Activated CD4-positive, alpha-beta T cell treated with anti-CD3 and anti-CD28 coated beads, Interleukin-2, amount 50 U/mL, for 24 hours (primary cell): Measurements from ENCODE around the gene ITPR2.

Source experiments
- DNase-seq, 2 donors: peaks; one replicate each; pipeline ENCODE4 v3.0.0-alpha.2; 2020; ENCODE audit warnings: low read depth in 1 of 2, low spot score in 1 of 2

ITPR2 gene

DNA sequence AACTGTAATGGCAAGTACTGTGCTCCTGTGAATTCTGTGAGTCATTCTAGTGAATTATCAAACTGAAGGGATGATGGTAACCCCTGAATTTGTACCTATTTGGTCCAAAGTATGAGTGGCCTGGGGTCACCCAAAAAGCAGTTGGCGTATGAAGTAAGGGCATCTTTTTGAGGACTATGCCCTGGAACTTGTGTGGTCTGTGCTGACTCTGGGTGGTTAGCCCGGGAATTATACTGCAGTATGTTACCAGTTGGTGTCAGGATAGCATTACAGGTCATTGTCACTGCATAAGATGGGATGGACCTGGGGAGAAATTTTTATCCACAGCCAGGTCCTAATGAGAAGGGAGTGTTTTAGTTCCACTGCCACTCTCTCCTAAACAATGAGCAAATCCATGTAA is 462.9 kb downstream of the ITPR2 start:
- no peak for DNase-seq

DNA sequence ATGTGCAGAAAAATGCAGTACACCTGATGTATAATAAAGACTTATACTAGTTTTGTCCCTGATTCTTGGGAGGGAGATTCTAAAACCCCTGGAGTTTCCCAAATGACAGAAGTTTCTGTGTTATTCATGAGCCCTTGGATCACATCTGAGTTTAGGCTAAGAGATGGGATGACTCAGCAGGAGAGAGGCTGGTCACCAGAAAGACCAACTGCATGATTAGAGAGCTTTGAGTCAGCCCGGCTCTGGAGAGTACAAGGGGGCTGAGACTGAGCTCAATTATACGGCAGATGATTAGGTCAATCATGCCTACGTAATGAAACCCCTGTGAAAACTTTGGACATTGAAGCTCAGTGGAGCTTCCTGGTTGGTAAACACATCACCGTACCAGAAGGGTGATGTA is 463.4 kb downstream of the ITPR2 start:
- DNase-seq: no peak

DNA sequence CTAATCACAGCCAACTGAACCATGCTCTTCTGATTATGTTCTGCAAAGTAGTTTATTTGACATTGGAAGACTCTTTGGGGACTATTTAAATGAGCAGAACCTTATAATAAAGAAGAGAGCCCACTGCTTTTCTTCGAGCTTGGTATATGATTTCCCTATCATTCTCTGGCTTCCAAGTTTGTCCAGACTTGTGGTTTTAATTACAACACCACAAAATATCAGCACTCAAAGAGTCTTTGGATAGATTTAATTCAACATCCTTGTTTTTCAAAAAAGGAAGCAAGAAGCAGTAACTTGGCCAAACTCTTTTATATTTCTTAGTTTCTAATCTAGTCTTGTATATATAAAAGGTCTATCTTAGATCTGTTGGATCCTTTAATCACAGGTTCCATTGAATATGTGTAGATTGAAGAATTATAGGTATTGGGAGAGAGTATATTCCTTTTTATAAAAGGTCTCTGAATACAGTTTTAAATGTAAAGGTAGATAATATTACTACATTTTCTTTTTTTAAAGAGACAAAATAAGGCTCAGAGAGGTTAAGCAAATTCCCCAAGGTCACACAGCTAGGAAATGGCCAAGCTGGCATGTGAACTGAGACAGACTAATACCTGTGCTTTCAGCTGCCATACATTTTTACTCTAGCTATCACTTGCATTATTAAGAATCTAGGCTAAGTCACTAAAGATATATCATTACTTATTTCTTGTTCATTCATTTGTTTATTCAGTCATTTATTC is 464.8 kb downstream of the ITPR2 start:
- no peak for DNase-seq

DNA sequence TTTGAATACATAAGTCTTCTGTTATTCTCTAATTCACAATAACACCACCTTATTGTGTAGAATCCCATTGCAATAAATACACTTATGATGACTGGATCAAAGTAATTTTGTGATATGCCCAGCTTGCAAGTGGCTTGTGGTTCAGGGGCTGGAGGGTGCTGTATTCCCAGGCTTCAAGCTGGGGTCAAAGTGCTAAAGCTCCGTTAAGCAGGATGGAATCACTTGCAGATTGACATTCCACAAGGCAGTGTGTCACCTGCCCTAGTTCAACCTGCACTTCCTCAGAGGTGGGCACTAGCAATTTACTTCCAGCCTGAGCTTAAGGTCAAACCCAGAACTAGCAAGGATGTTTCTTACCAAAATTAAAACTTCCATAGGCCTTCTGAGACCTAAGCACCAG is 471.0 kb downstream of the ITPR2 start:
- no peak for DNase-seq

DNA sequence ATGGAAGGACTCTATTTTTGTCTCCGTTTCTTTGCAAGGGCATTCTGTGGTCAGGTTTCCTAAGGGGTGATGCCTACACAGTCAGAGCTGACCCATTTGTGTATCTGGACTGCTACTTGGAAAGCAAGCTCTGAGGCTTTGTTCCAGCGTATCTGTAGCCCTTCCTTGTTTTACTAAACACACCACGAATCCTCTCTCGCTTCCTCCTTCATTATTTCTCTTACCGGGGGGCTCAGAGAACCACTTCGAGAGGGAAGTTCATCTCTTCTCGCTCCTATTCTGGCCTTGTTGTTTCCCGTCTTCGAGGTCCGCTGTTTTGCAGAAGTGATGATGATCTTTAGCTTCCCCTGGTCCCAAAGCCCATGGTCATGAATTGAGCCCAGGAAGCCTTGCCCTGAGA is 472.9 kb downstream of the ITPR2 start:
- DNase-seq: no peak

DNA sequence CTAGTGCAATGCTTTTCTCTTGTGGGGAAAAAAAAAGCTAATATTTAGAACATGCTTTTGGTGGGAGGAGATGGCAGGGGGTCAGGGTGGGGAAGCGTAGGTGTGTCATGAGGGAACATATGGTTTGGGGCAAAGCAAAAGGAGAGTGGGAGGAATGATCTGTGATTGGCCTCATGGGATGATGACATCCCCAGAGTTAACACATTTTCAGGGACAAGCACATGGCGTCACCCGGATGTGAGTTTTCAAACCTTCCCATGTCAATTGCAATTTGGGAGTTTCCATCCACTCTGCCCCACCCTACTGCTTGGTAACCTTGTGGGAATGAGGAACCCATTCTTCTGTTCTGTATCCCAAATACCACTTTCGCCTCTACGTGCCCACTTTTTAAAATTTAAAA is 473.4 kb downstream of the ITPR2 start:
- no peak for DNase-seq

DNA sequence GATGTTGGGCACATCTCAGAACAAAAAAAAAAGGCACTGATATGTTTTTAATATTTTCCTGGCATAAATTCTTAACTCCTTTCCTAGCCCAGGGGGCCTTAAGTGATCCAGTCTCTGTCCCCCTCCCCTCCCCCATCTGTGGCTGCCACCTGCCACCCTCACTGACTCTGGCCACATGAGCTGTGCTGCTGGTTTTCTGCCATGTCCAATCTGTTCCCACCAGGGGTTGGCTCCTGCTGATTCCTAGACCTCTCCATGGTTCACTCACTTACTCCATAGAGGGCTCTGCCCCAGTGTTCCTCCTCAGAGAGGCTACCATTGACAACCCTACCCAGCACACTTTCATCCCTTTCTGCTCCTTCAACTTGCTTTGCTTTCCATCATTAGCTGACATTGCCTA is 474.3 kb downstream of the ITPR2 start:
- DNase-seq: no peak

DNA sequence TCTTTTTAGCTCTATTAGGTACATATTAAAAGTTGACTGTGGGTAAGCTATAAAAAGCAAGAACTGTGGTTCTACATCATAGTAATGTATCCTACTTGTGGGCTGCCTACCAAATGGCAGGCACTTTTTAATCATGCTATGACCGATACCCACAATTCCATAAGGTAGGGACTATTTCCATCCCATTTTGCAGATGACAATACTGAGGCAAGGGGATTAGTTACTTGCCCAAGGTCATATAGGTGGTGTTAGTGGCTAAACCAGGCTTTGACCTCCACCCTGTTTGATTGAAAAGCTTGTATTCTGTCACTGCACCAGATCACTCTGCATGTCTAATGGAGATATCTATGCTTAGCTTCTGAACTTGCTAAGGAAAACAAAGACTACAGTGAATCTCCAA is 485.7 kb downstream of the ITPR2 start:
- no peak for DNase-seq

DNA sequence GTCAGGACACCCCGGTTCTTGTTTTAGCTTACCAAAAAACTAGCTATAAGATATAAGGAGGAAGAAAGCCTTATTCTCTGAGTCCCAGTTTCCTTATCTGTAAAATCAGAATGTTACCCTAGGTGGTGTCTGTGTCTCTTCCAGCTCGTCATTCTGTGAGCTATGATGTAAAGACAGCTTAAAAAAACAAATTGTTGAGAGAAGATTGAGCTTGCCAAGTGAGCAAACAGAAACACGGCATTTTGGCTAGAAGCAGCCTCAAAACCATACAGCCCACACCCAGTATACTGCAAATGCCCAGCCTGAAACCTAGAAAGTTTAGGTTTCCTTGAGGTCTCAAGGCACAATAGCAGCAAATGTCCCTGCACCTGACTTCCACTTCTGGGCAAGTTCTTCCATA is 486.3 kb downstream of the ITPR2 start:
- DNase-seq: no peak

DNA sequence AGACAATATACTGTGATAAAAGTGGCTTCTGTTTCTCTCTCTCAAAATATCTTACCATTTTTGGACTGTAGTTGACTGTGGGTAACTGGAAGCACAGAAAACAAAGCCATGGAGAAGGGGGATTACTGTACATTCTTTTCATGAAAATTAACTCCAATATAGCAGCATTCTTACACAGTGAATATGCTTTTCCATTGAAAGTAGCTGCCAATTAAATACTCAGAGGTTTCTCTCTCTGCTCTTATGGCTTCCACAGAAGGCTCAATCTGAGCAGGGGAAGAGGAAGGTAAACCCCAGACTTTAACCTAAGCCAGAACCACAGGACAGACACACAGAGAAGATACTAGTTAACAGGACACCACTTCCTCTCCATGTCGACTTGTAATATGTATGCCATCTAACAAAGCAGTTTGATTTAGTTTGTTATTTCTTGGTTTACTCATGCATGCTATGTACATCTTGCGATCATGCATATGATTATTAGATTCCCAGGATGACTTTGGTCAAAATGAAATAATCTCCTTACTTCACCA is 487.5 kb downstream of the ITPR2 start:
- no peak for DNase-seq

DNA sequence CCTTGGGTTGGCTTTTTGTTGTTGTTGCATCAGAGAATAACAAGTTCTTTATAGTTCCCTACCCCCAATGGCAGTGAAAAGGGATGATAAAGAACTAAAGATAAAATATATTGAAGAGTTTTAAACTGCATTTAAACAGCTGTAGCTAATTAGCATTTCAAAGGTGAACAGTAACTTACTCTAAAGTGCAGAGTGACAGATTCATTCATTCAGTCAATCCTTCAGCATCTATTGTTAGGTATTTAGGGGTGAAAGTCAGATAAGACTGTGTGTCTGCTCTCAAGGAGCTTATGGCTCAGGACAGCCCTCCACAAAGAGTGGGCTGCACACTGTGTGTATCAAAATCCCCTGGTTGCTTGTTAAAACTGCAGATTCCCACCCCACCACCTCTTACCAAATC is 491.5 kb downstream of the ITPR2 start:
- no peak for DNase-seq

DNA sequence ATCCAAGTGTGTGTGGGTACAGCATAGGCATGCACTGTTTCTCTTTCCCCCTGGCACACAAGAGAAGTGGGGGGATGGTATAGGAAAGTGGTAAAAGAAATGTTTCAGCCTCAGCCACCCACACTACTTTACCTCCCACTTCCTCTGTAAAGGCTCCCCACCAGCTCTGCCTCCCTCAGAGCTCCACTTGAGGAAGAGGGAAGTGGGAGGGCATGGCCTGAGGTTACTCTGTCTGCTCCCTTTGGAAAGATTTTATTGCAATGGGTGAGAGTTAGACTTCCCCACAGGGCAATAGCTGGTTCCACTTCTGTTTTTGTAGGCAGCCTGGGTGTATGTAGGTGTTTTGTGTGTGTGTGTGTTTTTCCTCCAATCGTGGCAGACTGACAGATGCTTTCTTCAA is 492.3 kb downstream of the ITPR2 start:
- DNase-seq: no peak

DNA sequence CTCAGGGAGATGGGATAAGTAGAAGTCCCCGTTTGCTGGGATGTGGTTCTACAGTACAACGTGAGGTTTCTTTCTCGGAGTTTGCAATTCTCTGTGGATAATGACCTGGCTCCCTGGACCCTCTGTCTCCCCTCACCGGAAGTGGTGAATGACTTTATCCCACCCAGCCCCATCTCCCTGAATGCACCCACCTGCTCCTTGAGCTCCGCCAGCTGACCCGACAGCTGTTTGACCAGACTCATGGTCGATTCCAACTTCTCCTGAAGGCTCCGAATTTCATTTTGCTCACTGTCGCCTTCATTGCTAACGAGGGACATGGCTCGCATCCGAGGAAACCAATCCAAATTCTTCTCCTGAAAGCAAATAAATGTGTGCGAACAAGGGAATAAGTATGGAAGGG is 493.0 kb downstream of the ITPR2 start:
- no peak for DNase-seq

DNA sequence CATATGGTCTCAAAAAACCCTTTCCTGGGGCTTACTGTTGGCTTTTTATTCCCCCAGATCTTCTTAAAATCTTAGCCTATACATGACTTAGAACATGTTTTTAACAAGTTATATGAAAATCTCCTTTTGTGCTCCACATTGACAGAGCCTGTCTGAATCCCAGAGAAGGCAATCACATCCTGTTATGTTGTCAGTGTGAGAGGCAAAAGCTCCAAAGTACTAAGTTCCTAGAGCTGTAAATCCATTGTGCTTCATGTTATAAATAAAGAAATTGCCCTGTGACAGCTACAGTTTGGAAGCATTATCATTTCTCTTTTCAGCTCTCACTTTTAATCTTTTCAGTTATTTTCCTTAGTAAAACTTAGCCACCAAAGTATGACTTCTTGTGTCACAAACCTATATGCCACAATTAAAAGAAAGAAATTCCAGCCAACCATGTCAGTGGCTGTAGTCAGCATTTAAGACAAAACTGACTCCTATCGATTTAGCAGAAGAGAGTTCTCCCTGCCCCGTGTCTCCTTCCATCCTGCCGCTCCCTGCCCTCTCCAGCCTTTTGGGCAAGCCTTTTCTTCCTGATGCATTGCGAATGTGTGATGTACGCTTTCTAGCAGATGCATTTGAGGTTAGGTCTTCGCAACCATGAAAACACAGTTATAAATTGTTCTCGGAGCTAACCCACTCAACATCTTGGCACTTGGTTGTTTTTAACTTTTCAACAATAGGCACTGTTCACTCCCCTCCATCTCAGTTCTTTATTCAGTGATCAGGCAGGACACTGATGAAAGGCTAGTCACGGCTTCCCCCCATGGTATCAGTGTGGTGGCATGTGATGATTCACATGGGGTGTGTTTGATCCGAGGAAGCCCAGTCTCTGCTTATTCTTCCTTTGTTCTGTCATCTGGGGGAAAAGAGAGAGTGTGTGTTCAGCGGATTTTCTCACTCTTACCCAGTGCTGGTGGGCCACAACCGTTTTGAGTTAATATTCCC is 494.1 kb downstream of the ITPR2 start:
- DNase-seq: no peak

DNA sequence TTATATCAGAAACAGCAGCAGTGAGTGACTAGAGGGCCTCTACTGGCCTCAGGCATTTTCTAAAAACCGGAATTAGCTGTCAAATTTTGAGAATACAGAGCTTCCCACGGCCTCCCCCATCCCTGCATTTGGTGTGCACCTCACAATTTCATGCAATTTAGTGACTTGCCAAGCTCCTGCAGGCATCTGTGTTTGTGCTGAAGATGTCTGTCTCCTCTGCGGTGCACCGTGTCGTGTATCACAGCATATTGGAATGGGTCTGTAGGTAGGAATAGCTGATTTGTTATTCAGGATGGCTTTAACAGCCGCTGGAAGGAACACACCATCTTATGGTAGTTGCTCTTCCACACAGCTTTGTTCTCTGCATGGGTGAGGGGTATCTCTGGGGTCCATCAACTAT is 497.3 kb downstream of the ITPR2 start:
- DNase-seq: no peak

DNA sequence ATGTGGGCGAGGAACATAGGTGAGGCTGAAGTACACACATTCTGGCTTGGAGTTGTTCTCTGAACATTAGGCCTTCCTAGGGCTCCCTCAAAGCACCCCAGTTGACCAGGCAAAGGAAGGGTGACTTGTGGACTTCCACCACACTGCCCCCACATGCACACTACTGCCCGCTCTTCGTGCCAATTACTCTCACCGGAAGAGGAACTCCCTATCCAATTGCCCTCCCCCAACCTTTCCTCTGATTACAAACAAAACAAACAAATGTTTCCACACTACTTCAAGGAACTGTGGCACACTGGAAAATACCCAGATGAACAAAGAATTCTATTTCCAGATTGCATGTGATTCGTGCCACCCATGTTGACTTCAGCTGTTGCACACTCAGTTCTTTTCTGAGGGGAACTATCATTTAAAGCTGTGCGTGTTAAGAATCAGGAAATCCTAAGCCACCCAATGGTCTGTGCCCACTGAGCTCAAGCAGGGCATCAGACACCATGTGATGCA is 498.3 kb downstream of the ITPR2 start:
- DNase-seq: no peak

DNA sequence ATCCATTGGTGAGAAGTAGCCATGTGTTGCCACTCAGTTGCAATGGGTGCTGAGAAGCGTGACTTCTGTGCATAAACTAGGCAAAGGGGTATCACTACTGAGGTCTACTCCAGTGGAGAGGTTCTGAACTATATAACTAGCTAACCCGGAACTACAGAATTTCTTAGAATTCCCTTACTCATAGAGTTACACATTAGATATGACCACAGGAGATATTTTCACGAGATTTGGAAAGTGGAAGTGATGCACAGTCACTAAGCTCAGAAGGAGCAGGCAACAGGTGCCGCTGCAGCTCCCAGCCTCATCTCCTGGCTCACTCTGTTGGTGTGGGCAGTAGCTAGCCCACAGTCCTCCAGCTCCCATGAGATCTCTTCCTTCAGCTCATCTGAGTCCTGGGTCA is 501.0 kb downstream of the ITPR2 start:
- DNase-seq: no peak

DNA sequence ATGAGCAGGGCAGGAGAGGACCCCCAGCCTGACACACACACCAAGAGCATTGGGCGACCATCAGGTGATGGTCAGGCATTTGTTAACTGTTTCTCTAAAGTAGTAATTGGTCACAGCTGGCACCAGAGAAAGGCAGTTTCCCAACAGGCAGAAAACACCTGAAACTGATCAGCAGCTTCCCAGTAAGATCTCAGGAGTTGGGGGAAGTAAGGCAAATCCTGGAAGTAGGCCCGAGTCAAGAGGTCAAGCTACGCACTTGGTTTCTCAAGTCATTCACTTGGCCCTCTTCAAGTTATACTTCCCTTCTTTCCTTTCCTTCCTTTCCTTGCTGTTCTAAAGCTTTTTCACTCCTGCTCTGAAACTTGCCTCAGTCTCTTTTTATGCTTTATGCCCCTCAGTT is 501.9 kb downstream of the ITPR2 start:
- no peak for DNase-seq

DNA sequence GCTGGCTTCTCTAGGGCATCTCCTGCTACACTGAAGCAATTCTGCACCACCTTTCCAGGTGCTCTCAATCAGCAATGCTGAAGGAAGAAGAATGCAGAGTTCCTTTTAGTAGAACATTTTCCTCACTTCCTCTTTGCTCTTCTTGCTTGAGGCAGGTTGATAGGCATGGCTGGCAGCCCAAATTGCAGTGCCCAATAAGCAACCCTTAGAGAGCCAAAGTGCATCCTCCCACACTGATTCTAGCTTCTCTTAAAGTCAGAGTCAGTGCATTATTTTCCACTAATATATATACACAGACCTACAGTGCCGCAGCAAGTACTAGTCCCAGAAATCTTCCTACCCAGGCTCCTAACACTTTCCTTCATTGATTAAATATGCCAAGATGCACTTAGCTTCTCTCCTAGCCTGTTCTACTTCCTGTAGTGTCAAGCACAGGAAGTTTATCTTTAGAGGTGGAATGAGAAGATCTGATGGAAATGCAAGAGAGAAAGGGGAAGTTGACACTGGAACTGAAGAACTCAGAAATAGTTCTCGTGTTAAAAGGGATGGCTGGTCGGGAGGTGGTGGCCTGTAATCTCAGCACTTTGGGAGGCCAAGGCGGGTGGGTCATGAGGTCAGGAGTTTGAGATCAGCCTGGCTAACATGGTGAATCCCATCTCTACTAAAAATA is 504.9 kb downstream of the ITPR2 start:
- DNase-seq: no peak

DNA sequence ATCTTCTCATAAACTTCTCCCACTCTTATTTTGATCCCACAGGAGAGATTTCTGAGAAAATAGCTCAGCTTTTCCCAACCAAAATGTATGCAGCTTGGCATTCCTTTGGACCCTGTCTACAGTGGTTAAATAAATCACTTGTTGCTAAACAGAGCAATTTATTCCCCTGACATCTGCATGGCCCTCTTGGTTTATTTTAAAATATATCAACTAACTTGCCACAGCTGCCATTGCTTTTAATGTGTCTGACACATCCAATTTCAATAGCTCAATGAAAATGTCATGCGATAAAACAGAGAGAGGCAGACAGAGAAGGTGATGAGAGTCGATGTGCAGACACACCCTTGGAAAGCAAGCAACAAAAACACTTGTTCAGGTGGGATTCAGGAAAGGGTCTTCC is 509.3 kb downstream of the ITPR2 start:
- DNase-seq: no peak

DNA sequence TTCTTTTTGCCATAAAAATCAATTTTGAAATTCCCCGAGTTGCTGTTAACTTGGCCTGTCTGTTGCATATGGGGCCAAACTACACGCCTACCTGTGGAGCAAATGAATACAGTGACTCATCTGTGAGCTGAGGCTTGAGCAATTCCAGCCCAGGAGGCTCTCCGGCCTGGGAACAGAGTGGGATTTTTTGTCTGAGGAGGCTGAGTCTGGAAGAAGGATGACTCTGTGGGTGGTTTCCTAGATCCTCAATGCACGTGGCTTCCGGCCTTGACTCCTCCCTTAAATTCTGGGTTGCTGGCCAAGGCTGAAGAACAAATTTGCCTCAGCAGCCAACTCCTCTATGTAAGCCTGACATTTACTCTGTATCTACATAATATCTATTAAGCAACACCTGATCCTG is 513.5 kb downstream of the ITPR2 start:
- no peak for DNase-seq
